SK-N-SH (cell line): ENCODE results near the gene BCAR3. TPM values are rescaled to one million over a fixed set of nuclear protein-coding genes. Genes with fewer than 3 reads are reported as not detected.
A peak's percentile ranks its signal among the peaks of the same experiment; 100 is the strongest.

ENCODE experiments used
- CTCF ChIA-PET: fragments of 300-600, 350-600 bp; formaldehyde crosslinking; extraction: SDS; loops from one replicate; lab custom pipeline; 2021; lab: Yijun Ruan, JAX
- POLR2A ChIA-PET: fragments of 350-600 bp; sonication (Branson Sonifier 250); formaldehyde crosslinking; extraction: SDS; loops from one replicate; lab custom pipeline; 2020; ENCODE audit warnings: antibody characterized with exemption, inconsistent platforms; lab: Yijun Ruan, JAX
- DNase-seq: peaks from one replicate; pipeline ENCODE4 v3.0.0; 2012
- H2AFZ ChIP-seq: fragments of 200-600 bp; sonication (generic); 2 replicates; pipeline ENCODE4 v1.8.1; 2016; ENCODE audit warnings: antibody characterized with exemption, mild to moderate bottlenecking, low read depth
- H3F3A ChIP-seq: fragments of 200-600 bp; sonication (generic); replicated peaks from 2 replicates; pipeline ENCODE3; 2016; ENCODE audit warnings: antibody characterized with exemption, mild to moderate bottlenecking; ENCODE audit not compliant: insufficient read depth
- H3K27ac ChIP-seq, 2 experiments: fragments of 200-500 bp in 1 of 2; fragments of 200-600 bp in 1 of 2; sonication (Bioruptor generic) in 1 of 2; sonication (generic), shearing (Covaris generic) in 1 of 2; 2 replicates each; pipeline versions ENCODE4 v1.5.1 to v1.6.1; 2014 to 2016; ENCODE audit warnings: low read depth in 2 of 2, inconsistent platforms in 1 of 2, low read length in 1 of 2, mild to moderate bottlenecking in 1 of 2, mixed read lengths in 1 of 2
- H3K27me3 ChIP-seq: fragments of 200-600 bp; sonication (generic), shearing (Covaris generic); 2 replicates; pipeline ENCODE4 v1.6.1; 2016; ENCODE audit warnings: mixed run types; ENCODE audit not compliant: insufficient read depth
- H3K36me3 ChIP-seq, 2 experiments: fragments of 200-500 bp in 1 of 2; fragments of 200-600 bp in 1 of 2; sonication (Bioruptor generic) in 1 of 2; sonication (generic) in 1 of 2; replicated peaks in 1 of 2; 2 replicates each; pipeline versions ENCODE3 to v1.5.1; 2014 to 2016; ENCODE audit warnings: low read length in 1 of 2, mild to moderate bottlenecking in 1 of 2; ENCODE audit not compliant: insufficient read depth in 2 of 2, control insufficient read depth in 1 of 2
- H3K4me1 ChIP-seq, 2 experiments: fragments of 200-500 bp in 1 of 2; fragments of 200-600 bp in 1 of 2; sonication (Bioruptor generic) in 1 of 2; sonication (generic), shearing (Covaris generic) in 1 of 2; 2 replicates each; pipeline versions ENCODE4 v1.5.1 to v1.6.1; 2014 to 2016; ENCODE audit warnings: low read depth in 1 of 2, low read length in 1 of 2, mixed run types in 1 of 2; ENCODE audit not compliant: insufficient read depth in 2 of 2, control insufficient read depth in 1 of 2
- H3K4me2 ChIP-seq: fragments of 200-600 bp; sonication (generic), shearing (Covaris generic); 2 replicates; pipeline ENCODE4 v1.6.1; 2017; ENCODE audit warnings: mixed run types
- H3K4me3 ChIP-seq, 2 experiments: fragments of 200-500 bp in 1 of 2; fragments of 200-600 bp in 1 of 2; sonication (Bioruptor generic) in 1 of 2; sonication (generic), shearing (Covaris generic) in 1 of 2; 2 replicates each; pipeline versions ENCODE4 v1.5.1 to v1.8.1; 2014 to 2016; ENCODE audit warnings: low read depth in 2 of 2, inconsistent platforms in 1 of 2, low read length in 1 of 2, mild to moderate bottlenecking in 1 of 2, mixed read lengths in 1 of 2, moderate library complexity in 1 of 2
- H3K79me2 ChIP-seq: fragments of 200-600 bp; sonication (generic); 2 replicates; pipeline ENCODE4 v1.8.1; 2017; ENCODE audit warnings: mild to moderate bottlenecking; ENCODE audit not compliant: insufficient read depth
- H3K9ac ChIP-seq: fragments of 200-600 bp; sonication (generic); 2 replicates; pipeline ENCODE4 v1.6.1; 2017; ENCODE audit warnings: mixed run types
- H3K9me2 ChIP-seq: fragments of 200-600 bp; sonication (generic); 2 replicates; pipeline ENCODE4 v1.6.1; 2017; ENCODE audit warnings: mixed run types
- H3K9me3 ChIP-seq: fragments of 200-600 bp; sonication (generic); 2 replicates; pipeline ENCODE4 v1.6.1; 2017; ENCODE audit warnings: mixed run types, mild to moderate bottlenecking, moderate library complexity
- H4K20me1 ChIP-seq: fragments of 200-600 bp; sonication (generic); 2 replicates; pipeline ENCODE4 v1.6.1; 2017; ENCODE audit warnings: mild to moderate bottlenecking, mixed run types; ENCODE audit not compliant: insufficient read depth
- CHD2 ChIP-seq: fragments of 150-350 bp; IDR thresholded peaks from 2 replicates; pipeline ENCODE4 v1.6.1; 2018; ENCODE audit warnings: low read length; ENCODE audit not compliant: partially characterized antibody
- ELF1 ChIP-seq: IDR thresholded peaks from 2 replicates; pipeline ENCODE4 v1.4.0; 2012
- EP300 ChIP-seq, 2 experiments: IDR thresholded peaks; 2 replicates each; pipeline versions ENCODE4 v1.4.0 to v1.6.1; 2012; ENCODE audit warnings: borderline replicate concordance in 1 of 2, low read depth in 1 of 2, low read length in 1 of 2
- EZH2phosphoT487 ChIP-seq: fragments of 200-600 bp; sonication (generic); IDR thresholded peaks from 2 replicates; pipeline ENCODE4 v1.6.1; 2017; ENCODE audit warnings: low read depth, mixed run types, mild to moderate bottlenecking, antibody characterized with exemption, moderate library complexity, borderline replicate concordance
- FOSL2 ChIP-seq: IDR thresholded peaks from 2 replicates; pipeline ENCODE4 v1.4.0; 2012; ENCODE audit warnings: low read depth, mild to moderate bottlenecking, moderate library complexity, borderline replicate concordance
- FOXJ3 ChIP-seq: sonication (generic); formaldehyde crosslinking; IDR thresholded peaks from 2 replicates; pipeline ENCODE4 v1.5.1; 2020; ENCODE audit warnings: mild to moderate bottlenecking, missing genetic modification reagents
- FOXM1 ChIP-seq: IDR thresholded peaks from 2 replicates; pipeline ENCODE4 v1.4.0; 2012; ENCODE audit warnings: low read depth, mild to moderate bottlenecking
- GABPA ChIP-seq: IDR thresholded peaks from 2 replicates; pipeline ENCODE4 v1.4.0; 2012; ENCODE audit warnings: low read depth, mild to moderate bottlenecking
- GATA2 ChIP-seq: sonication (generic); formaldehyde crosslinking; IDR thresholded peaks from 2 replicates; pipeline ENCODE4 v1.5.0; 2020; ENCODE audit warnings: mild to moderate bottlenecking, missing genetic modification reagents
- JUND ChIP-seq: IDR thresholded peaks from 2 replicates; pipeline ENCODE4 v1.4.0; 2012
- MXI1 ChIP-seq: IDR thresholded peaks from 2 replicates; pipeline ENCODE4 v1.6.1; 2012; ENCODE audit warnings: mild to moderate bottlenecking, low read depth, low read length, improper control_type of control experiment
- NFIC ChIP-seq: IDR thresholded peaks from 2 replicates; pipeline ENCODE4 v1.4.0; 2012; ENCODE audit warnings: borderline replicate concordance
- NRF1 ChIP-seq: IDR thresholded peaks from 2 replicates; pipeline ENCODE4 v1.6.1; 2012; ENCODE audit warnings: low read depth, mild to moderate bottlenecking, low read length
- RAD21 ChIP-seq: IDR thresholded peaks from 2 replicates; pipeline ENCODE4 v1.6.1; 2012; ENCODE audit warnings: mild to moderate bottlenecking, low read length
- RCOR1 ChIP-seq: fragments of 150-350 bp; IDR thresholded peaks from 2 replicates; pipeline ENCODE4 v1.6.1; 2017; ENCODE audit warnings: antibody characterized with exemption, low read length
- RFX5 ChIP-seq: IDR thresholded peaks from 2 replicates; pipeline ENCODE4 v1.6.1; 2012; ENCODE audit warnings: mild to moderate bottlenecking, improper control_type of control experiment, low read length
- SIN3A ChIP-seq: IDR thresholded peaks from 2 replicates; pipeline ENCODE4 v1.6.1; 2012; ENCODE audit warnings: low read depth, mild to moderate bottlenecking, low read length, moderate library complexity, borderline replicate concordance
- SMC3 ChIP-seq: IDR thresholded peaks from 2 replicates; pipeline ENCODE4 v1.6.1; 2012; ENCODE audit warnings: low read depth, low read length, improper control_type of control experiment
- TAF1 ChIP-seq: IDR thresholded peaks from 2 replicates; pipeline ENCODE4 v1.6.1; 2012; ENCODE audit warnings: low read depth, mild to moderate bottlenecking, low read length, moderate library complexity, borderline replicate concordance
- TEAD4 ChIP-seq: IDR thresholded peaks from 2 replicates; pipeline ENCODE4 v1.4.0; 2012; ENCODE audit warnings: mild to moderate bottlenecking, borderline replicate concordance; ENCODE audit not compliant: insufficient read depth
- YY1 ChIP-seq: IDR thresholded peaks from 2 replicates; pipeline ENCODE4 v1.4.0; 2012; ENCODE audit warnings: low read depth, mild to moderate bottlenecking
- WGBS: methylation state at CpG from one replicate; pipeline ENCODE4 v1.1.6; 2017; ENCODE audit warnings: low lambda C conversion rate; 5-methylcytosine and 5-hydroxymethylcytosine counted together
- polyA plus RNA-seq, 3 experiments: library from polyadenylated mRNA; depleted of rRNA; stranded (reverse); fragments of >200 nt; gene quantifications; 2 replicates each; pipeline ENCODE4 v1.2.3, GENCODE V29; 2012
- TF ChIP-seq, protein P1 (sequence below): IDR thresholded peaks from 2 replicates; pipeline ENCODE4; 2012
- TF ChIP-seq, protein P2 (sequence below): IDR thresholded peaks from 2 replicates; pipeline ENCODE4 v1.4.0; 2012; ENCODE audit warnings: low read depth, borderline replicate concordance
- TF ChIP-seq, protein P3 (sequence below): IDR thresholded peaks from 2 replicates; pipeline ENCODE4 v1.4.0; 2012; ENCODE audit warnings: low read depth, borderline replicate concordance
- TF ChIP-seq, protein P4 (sequence below): fragments of 150-350 bp; IDR thresholded peaks from 2 replicates; pipeline ENCODE4 v1.6.1; 2016; ENCODE audit warnings: mild to moderate bottlenecking, low read depth, low read length

Gene BCAR3
- polyA plus RNA-seq, 1 of the 3 experiments (the other 2 are of a cell fraction): 58.4 TPM

DNA sequence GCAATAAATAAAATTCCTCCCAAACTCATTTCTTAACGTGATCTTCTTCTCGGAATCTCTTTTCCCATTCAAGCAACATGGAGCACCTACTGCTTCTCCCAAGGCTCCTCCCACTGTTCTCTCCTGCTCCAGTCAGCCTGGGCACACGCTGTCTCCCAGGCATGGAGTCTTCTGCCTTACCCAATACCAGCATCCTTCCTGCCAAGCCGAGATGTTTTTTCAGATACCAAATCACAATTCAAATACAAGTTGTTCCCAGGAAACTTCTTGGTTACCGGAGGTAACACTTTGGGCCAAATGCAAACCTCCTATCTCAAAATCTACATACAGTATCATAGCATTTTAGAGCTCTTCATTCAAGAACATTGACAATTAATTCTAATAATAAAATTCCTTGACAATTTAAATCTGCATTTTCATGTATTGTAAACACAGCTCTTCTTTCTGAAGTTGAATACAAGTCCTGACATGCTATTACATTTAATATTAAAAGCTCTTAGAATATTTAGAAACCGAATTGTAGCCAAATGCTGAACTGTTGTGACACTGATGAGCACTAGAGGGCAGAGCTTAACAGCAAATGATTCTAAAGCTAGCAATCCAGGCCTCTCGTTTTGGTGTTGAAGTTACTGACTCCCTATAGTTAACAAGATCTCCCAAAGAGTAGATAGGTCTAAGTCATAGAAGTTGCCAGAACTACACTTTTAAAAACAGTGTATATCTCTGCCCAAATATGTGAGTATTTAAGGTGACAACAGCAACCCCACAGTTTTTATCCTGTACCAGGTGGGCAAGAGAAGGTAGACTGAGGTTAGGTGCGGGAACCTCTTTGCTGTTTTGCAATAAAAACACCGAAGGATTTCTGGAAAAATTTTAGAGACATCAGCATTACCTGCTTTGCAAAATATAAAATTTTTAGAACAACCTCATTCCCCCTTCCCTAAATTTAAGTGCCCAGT is 52.3 kb downstream of the BCAR3 start:
- peak; percentile 53 for DNase-seq
- Histone ChIP-seq H3K4me2 (peak overlapping the region; percentile 22; the same call in 1 of the 2 replicates), H3K4me3 (no peak overlapping the region; a peak in 1 of 4 replicates), H3F3A (peaks cover 85% of the 10 kb centered on the region), H3K36me3 (peaks cover 0 to 40% of the 10 kb centered on the region in 2 experiments), H3K9me3 (no peaks in the 10 kb centered on the region), H3K4me1 (peaks cover 27 to 41% of the 10 kb centered on the region in 2 experiments), H3K9ac (no peak overlapping the region), H3K79me2 (peaks cover 96% of the 10 kb centered on the region), H3K27ac (peak overlapping the region; percentile 53 to 98), H3K9me2 (no peaks in the 10 kb centered on the region), H4K20me1 (peaks cover 4% of the 10 kb centered on the region; the same call in 1 of the 2 replicates), H3K27me3 (no peaks in the 10 kb centered on the region), H2AFZ (no peak overlapping the region)
- ChIA-PET CTCF (interaction anchor here (0.6 to 28.6 kb wide), 73 partner anchors 9 to 408 kb away, joined by 3 to 591 read pairs (median 4); partner anchors contain the start of genes BCAR3 and GCLM), POLR2A (interaction anchor here (0.9 kb wide), 2 partner anchors 215 to 250 kb away, joined by 3 to 4 read pairs; partner anchors contain the start of gene DNTTIP2)
- 64% methylated on average over 9 of the region's 9 CpGs for WGBS
- TF ChIP-seq RCOR1 (no peak), SIN3A (no peak), EZH2phosphoT487 (no peak), RFX5 (no peak), FOXM1 (no peak), GATA2 (CRISPR knock-in tag) (no peak), NFIC (no peak), TAF1 (no peak), YY1 (no peak), GABPA (no peak), ELF1 (no peak), MXI1 (no peak), FOXJ3 (no peak), SMC3 (peak; percentile 98), CHD2 (no peak), EP300 (IDR thresholded peaks at IDR 0.05; ENCODE audit: borderline replicate concordance in 1 of 2, low read depth in 1 of 2, low read length in 1 of 2) (no peak; a peak in 1 of 4 replicates), NRF1 (0 out of 2 replicates have a peak, but pooled peaks have one; percentile 10), TEAD4 (no peak), FOSL2 (no peak), JUND (no peak), RAD21 (peak; percentile 99)
- TF ChIP-seq, protein P1, sequence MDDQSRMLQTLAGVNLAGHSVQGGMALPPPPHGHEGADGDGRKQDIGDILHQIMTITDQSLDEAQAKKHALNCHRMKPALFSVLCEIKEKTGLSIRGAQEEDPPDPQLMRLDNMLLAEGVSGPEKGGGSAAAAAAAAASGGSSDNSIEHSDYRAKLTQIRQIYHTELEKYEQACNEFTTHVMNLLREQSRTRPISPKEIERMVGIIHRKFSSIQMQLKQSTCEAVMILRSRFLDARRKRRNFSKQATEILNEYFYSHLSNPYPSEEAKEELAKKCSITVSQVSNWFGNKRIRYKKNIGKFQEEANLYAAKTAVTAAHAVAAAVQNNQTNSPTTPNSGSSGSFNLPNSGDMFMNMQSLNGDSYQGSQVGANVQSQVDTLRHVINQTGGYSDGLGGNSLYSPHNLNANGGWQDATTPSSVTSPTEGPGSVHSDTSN: no peak
- TF ChIP-seq, protein P2, sequence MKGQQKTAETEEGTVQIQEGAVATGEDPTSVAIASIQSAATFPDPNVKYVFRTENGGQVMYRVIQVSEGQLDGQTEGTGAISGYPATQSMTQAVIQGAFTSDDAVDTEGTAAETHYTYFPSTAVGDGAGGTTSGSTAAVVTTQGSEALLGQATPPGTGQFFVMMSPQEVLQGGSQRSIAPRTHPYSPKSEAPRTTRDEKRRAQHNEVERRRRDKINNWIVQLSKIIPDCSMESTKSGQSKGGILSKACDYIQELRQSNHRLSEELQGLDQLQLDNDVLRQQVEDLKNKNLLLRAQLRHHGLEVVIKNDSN: no peak
- TF ChIP-seq, protein P3, sequence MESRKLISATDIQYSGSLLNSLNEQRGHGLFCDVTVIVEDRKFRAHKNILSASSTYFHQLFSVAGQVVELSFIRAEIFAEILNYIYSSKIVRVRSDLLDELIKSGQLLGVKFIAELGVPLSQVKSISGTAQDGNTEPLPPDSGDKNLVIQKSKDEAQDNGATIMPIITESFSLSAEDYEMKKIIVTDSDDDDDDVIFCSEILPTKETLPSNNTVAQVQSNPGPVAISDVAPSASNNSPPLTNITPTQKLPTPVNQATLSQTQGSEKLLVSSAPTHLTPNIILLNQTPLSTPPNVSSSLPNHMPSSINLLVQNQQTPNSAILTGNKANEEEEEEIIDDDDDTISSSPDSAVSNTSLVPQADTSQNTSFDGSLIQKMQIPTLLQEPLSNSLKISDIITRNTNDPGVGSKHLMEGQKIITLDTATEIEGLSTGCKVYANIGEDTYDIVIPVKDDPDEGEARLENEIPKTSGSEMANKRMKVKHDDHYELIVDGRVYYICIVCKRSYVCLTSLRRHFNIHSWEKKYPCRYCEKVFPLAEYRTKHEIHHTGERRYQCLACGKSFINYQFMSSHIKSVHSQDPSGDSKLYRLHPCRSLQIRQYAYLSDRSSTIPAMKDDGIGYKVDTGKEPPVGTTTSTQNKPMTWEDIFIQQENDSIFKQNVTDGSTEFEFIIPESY: no peak
- TF ChIP-seq, protein P4, sequence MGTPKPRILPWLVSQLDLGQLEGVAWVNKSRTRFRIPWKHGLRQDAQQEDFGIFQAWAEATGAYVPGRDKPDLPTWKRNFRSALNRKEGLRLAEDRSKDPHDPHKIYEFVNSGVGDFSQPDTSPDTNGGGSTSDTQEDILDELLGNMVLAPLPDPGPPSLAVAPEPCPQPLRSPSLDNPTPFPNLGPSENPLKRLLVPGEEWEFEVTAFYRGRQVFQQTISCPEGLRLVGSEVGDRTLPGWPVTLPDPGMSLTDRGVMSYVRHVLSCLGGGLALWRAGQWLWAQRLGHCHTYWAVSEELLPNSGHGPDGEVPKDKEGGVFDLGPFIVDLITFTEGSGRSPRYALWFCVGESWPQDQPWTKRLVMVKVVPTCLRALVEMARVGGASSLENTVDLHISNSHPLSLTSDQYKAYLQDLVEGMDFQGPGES: no peak
